HG03439 (cell line): ENCODE results near the gene RIMS3.
"Not testable (repeated sequence)": the region's sequence is repeated elsewhere in the genome, so short reads cannot be mapped to it uniquely, and the experiment has no call there.

Source experiments
- ATAC-seq: cut with Tn5 transposase; IDR thresholded peaks from one replicate; pipeline ENCODE4 v1.9.1; 2021; ENCODE audit warnings: mild to moderate bottlenecking, moderate library complexity; ENCODE audit not compliant: unreplicated experiment

Gene RIMS3

GRCh38 chr1:40633523-40633922 lies 32.0 kb downstream of the RIMS3 start:
- ATAC-seq, result no peak

- no peak for ATAC-seq
These were observed 34.8 kb downstream of the RIMS3 start for GRCh38 chr1:40630488-40631223.

GRCh38 chr1:40629546-40629945 lies 35.9 kb downstream of the RIMS3 start:
- ATAC-seq, result not testable (repeated sequence)

GRCh38 chr1:40628903-40629292 lies 36.6 kb downstream of the RIMS3 start:
- no peak for ATAC-seq

- ATAC-seq, result peak; percentile 68
These were observed 37.2 kb downstream of the RIMS3 start for GRCh38 chr1:40627987-40628902.

GRCh38 chr1:40626383-40626770 lies 39.1 kb downstream of the RIMS3 start:
- no peak for ATAC-seq

GRCh38 chr1:40625476-40626382 lies 39.8 kb downstream of the RIMS3 start:
- ATAC-seq, result no peak

- no peak for ATAC-seq
These were observed 40.4 kb downstream of the RIMS3 start for GRCh38 chr1:40625076-40625475.

- no peak for ATAC-seq
These were observed 42.4 kb downstream of the RIMS3 start for GRCh38 chr1:40622936-40623629.

GRCh38 chr1:40621821-40622450 lies 43.5 kb downstream of the RIMS3 start:
- ATAC-seq, result no peak

GRCh38 chr1:40620586-40621210 lies 44.8 kb downstream of the RIMS3 start:
- no peak for ATAC-seq

- no peak for ATAC-seq
These were observed 45.3 kb downstream of the RIMS3 start for GRCh38 chr1:40620150-40620549.

GRCh38 chr1:40618108-40618507 lies 47.4 kb downstream of the RIMS3 start:
- ATAC-seq, result no peak

- no peak for ATAC-seq
These were observed 53.1 kb downstream of the RIMS3 start for GRCh38 chr1:40612345-40612831.

GRCh38 chr1:40610156-40610555 lies 55.3 kb downstream of the RIMS3 start:
- ATAC-seq, result no peak

GRCh38 chr1:40607921-40608320 lies 57.6 kb downstream of the RIMS3 start:
- ATAC-seq, result no peak

- no peak for ATAC-seq
These were observed 58.5 kb downstream of the RIMS3 start for GRCh38 chr1:40606978-40607377.

GRCh38 chr1:40606194-40606593 lies 59.3 kb downstream of the RIMS3 start:
- no peak for ATAC-seq

- no peak for ATAC-seq
These were observed 65.6 kb downstream of the RIMS3 start for GRCh38 chr1:40599926-40600325.
